ENCODE data around the gene MACF1.
A peak's percentile ranks its signal among the peaks of the same experiment; 100 is the strongest.

The MACF1 gene

DNA sequence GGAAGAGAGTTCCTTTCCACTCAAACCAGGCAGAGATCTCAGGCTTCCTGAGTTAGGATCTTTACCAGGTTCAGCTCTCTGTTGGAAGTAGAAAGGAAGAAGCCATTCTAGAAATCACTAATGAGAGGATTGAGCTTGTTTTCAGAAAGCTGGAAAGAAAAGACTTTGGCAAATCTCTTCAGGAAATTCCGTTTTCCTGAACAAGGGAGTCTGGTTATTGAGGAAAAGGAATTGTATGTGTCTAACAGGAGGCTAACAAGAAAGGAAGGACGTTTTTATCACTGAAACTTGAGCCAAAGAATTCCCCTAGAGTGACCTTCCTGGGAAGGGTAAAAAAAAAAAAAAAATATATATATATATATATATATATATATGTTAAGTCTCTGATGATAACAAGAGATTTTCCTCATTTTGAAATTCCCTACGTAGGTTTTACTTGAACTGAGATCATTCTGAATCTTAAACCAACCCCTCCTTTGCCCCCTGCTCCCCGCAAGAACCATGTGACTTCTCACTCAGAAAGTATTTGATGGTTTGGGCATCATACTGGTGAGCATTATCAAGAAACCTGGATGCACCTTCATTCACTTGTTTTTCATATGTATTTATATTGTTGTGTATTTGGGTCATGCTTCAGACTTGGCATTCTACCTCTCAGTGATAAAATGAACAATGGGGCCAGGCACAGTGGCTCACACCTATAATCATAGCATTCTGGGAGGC lies 188.5 kb downstream of the MACF1 start:
- Histone ChIP-seq H3K9ac (ENCODE audit: low read length) (no peak overlapping the region), H3K4me3 (ENCODE audit: low read length) (no peak overlapping the region), H3K27ac (ENCODE audit: low read depth, low read length) (peak overlapping the region; percentile 75), H3K4me1 (ENCODE audit: control insufficient read depth, insufficient read depth, low read length) (peaks cover 41% of the 10 kb centered on the region), H3K27me3 (ENCODE audit: control insufficient read depth, insufficient read depth, low read length) (no peaks in the 10 kb centered on the region), H3K36me3 (ENCODE audit: control insufficient read depth, insufficient read depth, low read length) (peaks cover 2% of the 10 kb centered on the region)

DNA sequence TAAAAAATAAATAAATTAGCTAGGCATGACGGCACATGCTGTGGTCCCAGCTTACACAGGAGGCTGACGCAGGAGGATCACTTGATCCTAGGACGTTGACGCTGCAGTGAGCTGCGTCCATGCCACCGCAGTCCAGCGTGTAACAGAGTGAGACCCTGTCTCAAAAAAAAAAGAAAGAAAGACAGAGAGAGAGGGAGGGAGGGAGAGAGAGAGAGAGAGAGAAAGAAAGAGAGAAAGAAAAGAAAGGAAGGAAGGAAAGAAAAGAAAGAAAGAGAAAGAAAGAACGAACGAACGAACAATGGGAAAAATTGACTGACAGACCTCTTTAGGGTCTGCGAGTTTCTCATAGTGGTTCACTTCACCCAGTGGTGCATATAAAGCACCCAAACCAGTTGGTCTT lies 189.2 kb downstream of the MACF1 start:
- Histone ChIP-seq H3K9ac (ENCODE audit: low read length) (no peak overlapping the region), H3K4me1 (ENCODE audit: control insufficient read depth, insufficient read depth, low read length) (peaks cover 46% of the 10 kb centered on the region), H3K4me3 (ENCODE audit: low read length) (no peak overlapping the region)

DNA sequence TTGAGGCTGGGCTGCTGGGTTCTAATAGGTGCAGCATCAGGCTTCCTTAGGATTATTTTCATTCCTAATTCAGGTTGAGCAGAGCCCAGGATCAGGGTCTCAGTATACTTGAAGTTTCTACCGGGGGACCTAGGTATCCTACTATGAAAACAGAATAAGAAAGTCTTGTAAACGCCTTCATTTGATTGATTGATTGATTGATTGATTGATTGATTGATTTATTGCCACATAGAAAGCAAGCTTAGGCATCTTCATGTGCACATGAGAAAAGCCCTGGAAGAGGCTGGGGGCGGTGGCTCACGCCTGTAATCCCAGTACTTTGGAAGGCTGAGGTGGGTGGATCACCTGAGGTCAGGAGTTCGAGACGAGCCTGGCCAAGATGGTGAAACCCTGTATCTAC lies 189.6 kb downstream of the MACF1 start:
- H3K27ac ChIP-seq (ENCODE audit: low read depth, low read length) = peak overlapping the region; percentile 67
- H3K36me3 ChIP-seq (ENCODE audit: control insufficient read depth, insufficient read depth, low read length) = no peaks in the 10 kb centered on the region
- H3K4me3 ChIP-seq (ENCODE audit: low read length) = no peak overlapping the region
- H3K4me1 ChIP-seq (ENCODE audit: control insufficient read depth, insufficient read depth, low read length) = peaks cover 51% of the 10 kb centered on the region
- H3K27me3 ChIP-seq (ENCODE audit: control insufficient read depth, insufficient read depth, low read length) = no peaks in the 10 kb centered on the region
- no peak overlapping the region for H3K9ac ChIP-seq (ENCODE audit: low read length)

More for the DNA sequence above, 189.2 kb downstream of the MACF1 start:
- Histone ChIP-seq H3K36me3 (ENCODE audit: control insufficient read depth, insufficient read depth, low read length) (no peaks in the 10 kb centered on the region), H3K27me3 (ENCODE audit: control insufficient read depth, insufficient read depth, low read length) (no peaks in the 10 kb centered on the region), H3K27ac (ENCODE audit: low read depth, low read length) (peak overlapping the region; percentile 44)

DNA sequence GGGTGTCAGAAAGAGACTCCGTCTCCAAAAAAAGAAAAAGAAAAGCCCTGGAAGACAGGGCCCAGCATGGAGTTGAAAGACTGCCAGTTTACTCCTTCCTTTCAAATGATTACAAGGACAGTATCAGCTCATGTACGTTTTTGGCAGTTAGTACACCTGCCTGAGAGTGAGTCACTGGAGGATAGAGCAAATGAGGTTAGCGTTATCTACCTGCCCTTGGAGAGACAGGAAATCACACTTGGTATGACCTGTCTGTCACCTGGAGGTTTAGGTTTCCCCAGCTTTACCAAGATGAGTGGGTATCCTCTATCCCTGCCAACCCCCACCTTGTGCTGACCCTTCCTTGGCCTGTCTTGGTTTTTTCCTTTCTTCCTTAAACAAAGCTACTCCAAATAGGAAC lies 190.1 kb downstream of the MACF1 start:
- H3K9ac ChIP-seq (ENCODE audit: low read length) = no peak overlapping the region
- peaks cover 51% of the 10 kb centered on the region for H3K4me1 ChIP-seq (ENCODE audit: control insufficient read depth, insufficient read depth, low read length)
- no peaks in the 10 kb centered on the region for H3K27me3 ChIP-seq (ENCODE audit: control insufficient read depth, insufficient read depth, low read length)
- H3K36me3 ChIP-seq (ENCODE audit: control insufficient read depth, insufficient read depth, low read length) = no peaks in the 10 kb centered on the region
- H3K27ac ChIP-seq (ENCODE audit: low read depth, low read length) = peak overlapping the region; percentile 67
- H3K4me3 ChIP-seq (ENCODE audit: low read length) = peak overlapping the region; percentile 25

DNA sequence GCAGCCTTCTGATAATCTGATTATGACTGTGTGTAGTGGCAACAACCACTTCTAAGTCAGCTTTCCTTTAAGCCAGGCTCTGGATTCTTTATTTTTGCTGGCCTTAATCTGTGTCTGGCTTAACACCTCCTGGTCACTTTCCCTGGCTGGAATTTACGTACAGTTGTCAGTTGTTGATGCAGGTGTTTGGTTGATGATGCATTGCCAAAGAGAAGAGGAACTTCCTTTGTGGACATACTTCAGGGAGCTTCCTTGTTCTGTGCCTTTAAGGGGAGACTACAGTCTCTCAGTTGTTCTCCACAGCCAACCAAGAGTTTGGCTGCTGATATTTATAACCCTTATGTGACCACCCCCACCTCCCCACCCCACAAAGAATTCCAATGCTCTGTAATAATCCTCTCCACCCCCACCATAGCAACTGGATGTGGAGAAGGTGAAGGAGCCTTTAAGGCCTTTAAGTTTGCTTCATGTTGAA lies 190.9 kb downstream of the MACF1 start:
- no peaks in the 10 kb centered on the region for H3K27me3 ChIP-seq (ENCODE audit: control insufficient read depth, insufficient read depth, low read length)
- no peaks in the 10 kb centered on the region for H3K36me3 ChIP-seq (ENCODE audit: control insufficient read depth, insufficient read depth, low read length)
- peaks cover 51% of the 10 kb centered on the region for H3K4me1 ChIP-seq (ENCODE audit: control insufficient read depth, insufficient read depth, low read length)
- H3K4me3 ChIP-seq (ENCODE audit: low read length) = peak overlapping the region; percentile 19
- no peak overlapping the region for H3K9ac ChIP-seq (ENCODE audit: low read length)
- peak overlapping the region; percentile 67 for H3K27ac ChIP-seq (ENCODE audit: low read depth, low read length)

DNA sequence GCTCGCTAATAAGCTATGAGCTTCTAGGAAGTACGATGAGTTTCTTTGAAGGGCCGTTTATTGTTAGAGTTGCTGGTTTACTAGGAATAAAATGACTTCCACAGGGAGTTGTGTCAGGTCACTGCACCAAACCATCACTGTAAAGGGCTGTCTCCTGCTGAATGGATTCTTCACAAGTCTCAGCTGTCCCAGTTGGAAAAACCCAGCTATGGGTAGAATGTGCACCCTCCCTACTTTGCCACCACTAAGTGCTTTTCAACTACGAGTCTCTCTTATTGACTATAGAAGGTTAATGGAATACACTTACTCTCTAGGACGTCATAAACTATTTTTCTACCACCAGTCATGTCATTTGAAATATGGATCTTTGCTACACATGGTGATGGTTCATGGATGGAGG lies 192.2 kb downstream of the MACF1 start:
- no peaks in the 10 kb centered on the region for H3K36me3 ChIP-seq (ENCODE audit: control insufficient read depth, insufficient read depth, low read length)
- peaks cover 45% of the 10 kb centered on the region for H3K4me1 ChIP-seq (ENCODE audit: control insufficient read depth, insufficient read depth, low read length)
- H3K27ac ChIP-seq (ENCODE audit: low read depth, low read length) = peak overlapping the region; percentile 48
- H3K9ac ChIP-seq (ENCODE audit: low read length) = no peak overlapping the region
- no peak overlapping the region for H3K4me3 ChIP-seq (ENCODE audit: low read length)
- H3K27me3 ChIP-seq (ENCODE audit: control insufficient read depth, insufficient read depth, low read length) = no peaks in the 10 kb centered on the region

DNA sequence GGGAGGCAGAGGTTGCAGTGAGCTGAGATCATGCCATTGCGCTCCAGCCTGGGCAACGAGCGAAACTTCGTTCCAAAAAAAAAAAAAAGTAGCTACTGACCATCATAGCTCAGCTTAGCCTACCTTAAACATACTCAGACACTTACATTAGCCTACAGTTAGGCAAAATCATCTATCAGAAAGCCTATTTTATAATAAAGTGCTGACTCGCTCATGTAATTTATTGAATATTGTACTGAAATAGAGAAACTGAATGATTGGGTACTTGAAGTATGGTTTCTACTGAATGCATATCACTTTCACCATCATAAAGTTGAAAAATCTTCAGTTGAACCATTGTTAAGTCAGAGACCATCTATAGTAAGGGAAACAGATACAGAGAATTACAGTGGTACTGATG lies 193.0 kb downstream of the MACF1 start:
- H3K9ac ChIP-seq (ENCODE audit: low read length) = no peak overlapping the region
- H3K27me3 ChIP-seq (ENCODE audit: control insufficient read depth, insufficient read depth, low read length) = no peaks in the 10 kb centered on the region
- H3K36me3 ChIP-seq (ENCODE audit: control insufficient read depth, insufficient read depth, low read length) = no peaks in the 10 kb centered on the region
- no peak overlapping the region for H3K4me3 ChIP-seq (ENCODE audit: low read length)
- H3K27ac ChIP-seq (ENCODE audit: low read depth, low read length) = no peak overlapping the region
- peaks cover 38% of the 10 kb centered on the region for H3K4me1 ChIP-seq (ENCODE audit: control insufficient read depth, insufficient read depth, low read length)

DNA sequence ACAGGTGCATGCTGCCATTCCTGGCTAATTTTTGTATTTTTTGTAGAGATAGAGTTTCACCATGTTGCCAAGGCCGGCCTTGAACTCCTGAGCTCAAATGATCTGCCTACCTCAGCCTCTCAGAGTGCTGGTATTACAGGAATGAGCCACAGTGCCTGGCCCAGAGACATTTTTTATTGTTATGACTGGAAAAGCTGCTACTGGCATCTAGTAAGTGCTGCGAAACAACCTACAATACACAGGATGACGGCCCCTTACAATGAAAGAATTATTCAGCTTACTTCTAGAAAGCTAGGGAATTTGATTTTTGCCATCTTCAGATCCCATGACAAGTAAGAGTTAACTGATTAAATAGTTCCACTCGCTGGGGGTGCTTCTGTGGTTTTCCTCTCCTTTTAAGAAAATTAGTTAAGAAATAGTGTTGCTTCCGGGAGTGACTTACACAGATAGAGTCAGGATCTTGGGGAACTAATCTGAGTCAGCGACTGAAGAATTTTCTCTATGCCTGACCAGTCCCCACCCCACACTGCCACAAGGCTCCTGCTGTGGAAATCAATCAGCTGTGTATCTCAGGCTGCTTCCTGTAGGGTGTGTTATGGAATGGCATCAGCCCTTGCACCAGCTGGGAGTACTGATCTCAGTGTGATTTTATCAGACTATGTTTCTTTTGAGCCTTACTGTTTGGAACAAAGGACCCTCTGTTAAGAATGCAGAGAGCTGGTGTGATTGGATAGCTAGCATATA lies 194.0 kb downstream of the MACF1 start:
- Histone ChIP-seq H3K4me3 (ENCODE audit: low read length) (no peak overlapping the region), H3K9ac (ENCODE audit: low read length) (no peak overlapping the region), H3K4me1 (ENCODE audit: control insufficient read depth, insufficient read depth, low read length) (peaks cover 34% of the 10 kb centered on the region), H3K27ac (ENCODE audit: low read depth, low read length) (peak overlapping the region; percentile 56), H3K36me3 (ENCODE audit: control insufficient read depth, insufficient read depth, low read length) (no peaks in the 10 kb centered on the region), H3K27me3 (ENCODE audit: control insufficient read depth, insufficient read depth, low read length) (no peaks in the 10 kb centered on the region)

DNA sequence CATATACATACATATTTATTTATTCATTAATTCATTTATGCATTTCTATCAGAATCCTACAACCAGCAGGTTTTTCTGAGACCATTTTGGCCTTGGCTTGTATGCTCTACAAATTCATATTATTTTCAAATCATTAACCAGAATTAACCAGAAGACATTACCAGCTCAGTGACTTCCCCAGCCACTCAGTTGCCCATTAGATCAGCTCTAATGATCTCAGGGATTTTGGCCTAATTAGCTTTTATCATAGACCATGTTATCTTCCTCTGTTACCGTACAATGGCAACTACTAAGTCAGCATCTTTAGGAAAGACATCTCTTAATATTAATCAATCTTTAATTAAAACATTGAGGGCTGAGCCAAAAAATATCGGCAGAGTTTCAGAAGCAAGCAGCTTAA lies 196.6 kb downstream of the MACF1 start:
- no peak overlapping the region for H3K4me3 ChIP-seq (ENCODE audit: low read length)
- H3K4me1 ChIP-seq (ENCODE audit: control insufficient read depth, insufficient read depth, low read length) = peaks cover 24% of the 10 kb centered on the region
- H3K27me3 ChIP-seq (ENCODE audit: control insufficient read depth, insufficient read depth, low read length) = no peaks in the 10 kb centered on the region
- H3K27ac ChIP-seq (ENCODE audit: low read depth, low read length) = no peak overlapping the region
- no peaks in the 10 kb centered on the region for H3K36me3 ChIP-seq (ENCODE audit: control insufficient read depth, insufficient read depth, low read length)
- H3K9ac ChIP-seq (ENCODE audit: low read length) = no peak overlapping the region

DNA sequence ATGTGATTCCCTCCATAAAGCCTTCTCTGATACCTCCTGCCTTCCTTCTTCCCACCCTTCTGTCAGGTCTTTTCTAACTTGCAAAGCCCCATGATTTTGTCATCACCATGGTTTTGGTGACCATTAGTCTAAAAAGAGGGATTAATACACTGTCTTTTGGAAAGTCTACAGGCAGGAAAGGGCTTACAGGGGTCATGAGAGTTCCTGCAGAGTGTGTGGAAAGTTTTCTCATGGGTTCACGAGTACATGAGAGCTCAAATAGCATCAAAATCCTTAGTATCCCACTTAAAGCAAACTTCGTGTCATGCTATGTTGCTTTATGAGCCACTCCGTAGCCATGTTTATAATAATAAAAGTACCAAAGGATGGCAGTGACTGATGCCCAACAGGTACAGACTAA lies 200.4 kb downstream of the MACF1 start:
- H3K4me1 ChIP-seq (ENCODE audit: control insufficient read depth, insufficient read depth, low read length) = peaks cover 25% of the 10 kb centered on the region
- H3K27me3 ChIP-seq (ENCODE audit: control insufficient read depth, insufficient read depth, low read length) = no peaks in the 10 kb centered on the region
- no peak overlapping the region for H3K27ac ChIP-seq (ENCODE audit: low read depth, low read length)
- H3K9ac ChIP-seq (ENCODE audit: low read length) = no peak overlapping the region
- no peak overlapping the region for H3K4me3 ChIP-seq (ENCODE audit: low read length)
- H3K36me3 ChIP-seq (ENCODE audit: control insufficient read depth, insufficient read depth, low read length) = no peaks in the 10 kb centered on the region

DNA sequence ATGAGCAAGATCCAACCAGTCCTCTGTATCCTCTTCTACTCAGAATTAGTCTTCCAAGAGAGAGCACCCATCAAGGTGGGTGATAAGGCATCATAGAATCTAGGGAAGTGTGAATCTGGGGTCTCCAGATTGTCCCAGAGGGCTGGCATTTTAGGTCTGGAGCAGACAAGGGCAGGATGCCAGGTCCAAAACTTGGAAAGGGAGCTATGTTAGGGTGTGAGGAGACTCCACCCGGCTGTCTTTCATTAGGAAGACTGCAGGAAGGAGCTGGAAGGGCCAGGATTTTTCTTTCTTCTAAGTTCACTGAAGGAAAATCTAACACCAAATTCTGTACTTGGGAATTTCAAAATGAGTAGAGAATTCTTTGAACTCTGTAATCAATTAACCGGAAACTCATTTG lies 200.9 kb downstream of the MACF1 start:
- Histone ChIP-seq H3K4me3 (ENCODE audit: low read length) (no peak overlapping the region), H3K4me1 (ENCODE audit: control insufficient read depth, insufficient read depth, low read length) (peaks cover 29% of the 10 kb centered on the region), H3K27me3 (ENCODE audit: control insufficient read depth, insufficient read depth, low read length) (no peaks in the 10 kb centered on the region), H3K36me3 (ENCODE audit: control insufficient read depth, insufficient read depth, low read length) (no peaks in the 10 kb centered on the region), H3K27ac (ENCODE audit: low read depth, low read length) (no peak overlapping the region), H3K9ac (ENCODE audit: low read length) (no peak overlapping the region)

DNA sequence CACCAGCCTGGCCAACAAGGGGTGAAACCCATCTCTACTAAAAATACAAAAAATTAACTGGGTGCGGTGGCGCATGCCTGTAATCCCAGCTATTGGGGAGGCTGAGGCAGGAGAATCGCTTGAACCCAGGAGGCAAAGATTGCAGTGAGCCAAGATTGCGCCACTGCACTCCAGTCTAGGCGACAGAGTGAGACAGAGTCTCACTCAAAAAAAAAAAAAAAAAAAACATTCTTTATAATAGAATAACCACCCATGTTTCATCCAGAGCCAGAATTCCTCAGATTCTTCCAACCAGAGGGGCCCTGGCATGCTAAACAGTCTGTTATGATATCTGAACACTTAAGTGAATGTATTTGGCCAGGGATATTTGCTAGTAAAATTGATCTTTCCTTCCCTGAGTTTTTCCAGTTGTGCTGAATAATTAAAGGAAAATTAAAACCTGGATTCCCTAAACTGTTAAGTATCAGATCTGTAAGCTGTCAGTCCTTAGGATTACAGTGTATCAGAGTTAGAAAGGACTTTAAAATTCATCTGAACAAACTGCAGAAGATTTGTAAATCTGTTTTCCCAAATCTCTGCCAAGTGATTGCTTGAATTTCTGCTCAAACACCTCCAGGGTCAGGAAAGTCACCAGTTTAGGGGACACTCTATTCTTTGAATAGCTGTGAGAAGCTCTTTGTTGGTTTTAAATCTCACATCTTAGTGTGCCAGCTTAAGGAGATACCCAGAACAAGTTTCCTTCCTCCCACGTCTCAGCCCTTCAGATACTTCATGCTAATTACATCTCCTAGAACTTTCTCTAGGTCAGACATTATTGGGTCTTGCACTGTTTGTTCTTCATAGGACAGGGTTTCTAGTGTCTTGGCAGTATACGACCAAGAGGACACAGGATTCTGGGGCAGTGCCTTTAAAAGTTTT lies 202.3 kb downstream of the MACF1 start:
- H3K9ac ChIP-seq (ENCODE audit: low read length) = no peak overlapping the region
- no peaks in the 10 kb centered on the region for H3K27me3 ChIP-seq (ENCODE audit: control insufficient read depth, insufficient read depth, low read length)
- H3K36me3 ChIP-seq (ENCODE audit: control insufficient read depth, insufficient read depth, low read length) = no peaks in the 10 kb centered on the region
- H3K4me3 ChIP-seq (ENCODE audit: low read length) = no peak overlapping the region
- H3K4me1 ChIP-seq (ENCODE audit: control insufficient read depth, insufficient read depth, low read length) = peaks cover 36% of the 10 kb centered on the region
- peak overlapping the region; percentile 53 for H3K27ac ChIP-seq (ENCODE audit: low read depth, low read length)

Measured in rectal smooth muscle tissue (tissue), 1 donor.